Adrenal gland (tissue), 5 donors: ENCODE measurements around the gene TRPM4.

Source experiments
- POLR2A ChIP-seq, 2 donors: fragments of 450-650 bp; IDR thresholded peaks; one replicate each; pipeline ENCODE4 v1.6.1; 2017; ENCODE audit warnings: antibody characterized with exemption in 2 of 2, mild to moderate bottlenecking in 2 of 2, moderate library complexity in 1 of 2
- TF ChIP-seq, protein P1 (sequence below), 6 experiments: fragments of 450-650 bp in 4 of 6; fragments of 200-600 bp in 2 of 6; sonication (generic) in 1 of 6; IDR thresholded peaks; 1 replicate in 5 of 6; 2 replicates in 1 of 6; pipeline versions ENCODE4 v1.5.1 to v1.8.0; 2016 to 2021; ENCODE audit warnings: antibody characterized with exemption in 6 of 6, mild to moderate bottlenecking in 2 of 6, moderate library complexity in 1 of 6
- donor health status: DM: no; HTN: no; CAD: no.

DNA sequence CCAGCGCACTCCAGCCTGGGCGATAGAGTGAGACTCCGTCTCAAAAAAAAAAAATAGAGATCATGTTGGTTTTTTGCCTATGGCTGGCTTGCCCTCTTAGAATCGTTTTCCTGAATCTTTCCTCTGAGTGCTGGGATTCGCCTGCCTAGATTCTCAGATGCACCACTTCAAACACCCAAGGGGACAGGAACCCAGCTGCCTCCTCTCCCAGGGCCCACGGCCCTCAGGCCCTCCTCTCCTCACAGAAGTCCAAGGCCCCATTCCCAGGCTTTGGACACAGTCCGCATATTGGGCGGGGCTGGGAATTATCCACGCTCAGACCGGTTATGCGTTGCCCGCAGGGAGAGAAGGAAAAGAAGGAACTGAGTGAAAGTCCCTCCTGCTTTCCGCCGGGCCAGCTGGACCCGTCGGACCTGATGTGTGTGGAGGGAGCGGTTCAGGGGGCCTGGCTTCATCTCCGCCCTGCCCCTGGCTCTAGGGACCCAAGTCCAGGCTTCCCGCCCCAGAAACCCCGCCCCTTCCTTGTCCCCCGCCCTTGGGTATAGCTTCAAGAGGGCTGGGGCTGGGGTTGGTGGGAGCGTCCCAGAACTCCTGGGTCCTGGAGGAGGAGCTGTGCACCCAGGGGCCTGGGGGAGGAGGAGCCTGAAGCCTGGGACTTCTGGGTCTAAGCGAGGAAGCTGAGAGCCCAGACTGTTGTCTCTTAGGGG is 32.4 kb upstream of the TRPM4 start:
- TF ChIP-seq, protein P1, sequence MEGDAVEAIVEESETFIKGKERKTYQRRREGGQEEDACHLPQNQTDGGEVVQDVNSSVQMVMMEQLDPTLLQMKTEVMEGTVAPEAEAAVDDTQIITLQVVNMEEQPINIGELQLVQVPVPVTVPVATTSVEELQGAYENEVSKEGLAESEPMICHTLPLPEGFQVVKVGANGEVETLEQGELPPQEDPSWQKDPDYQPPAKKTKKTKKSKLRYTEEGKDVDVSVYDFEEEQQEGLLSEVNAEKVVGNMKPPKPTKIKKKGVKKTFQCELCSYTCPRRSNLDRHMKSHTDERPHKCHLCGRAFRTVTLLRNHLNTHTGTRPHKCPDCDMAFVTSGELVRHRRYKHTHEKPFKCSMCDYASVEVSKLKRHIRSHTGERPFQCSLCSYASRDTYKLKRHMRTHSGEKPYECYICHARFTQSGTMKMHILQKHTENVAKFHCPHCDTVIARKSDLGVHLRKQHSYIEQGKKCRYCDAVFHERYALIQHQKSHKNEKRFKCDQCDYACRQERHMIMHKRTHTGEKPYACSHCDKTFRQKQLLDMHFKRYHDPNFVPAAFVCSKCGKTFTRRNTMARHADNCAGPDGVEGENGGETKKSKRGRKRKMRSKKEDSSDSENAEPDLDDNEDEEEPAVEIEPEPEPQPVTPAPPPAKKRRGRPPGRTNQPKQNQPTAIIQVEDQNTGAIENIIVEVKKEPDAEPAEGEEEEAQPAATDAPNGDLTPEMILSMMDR (IDR thresholded peaks at IDR 0.05), result no peak
- no peak for TF ChIP-seq POLR2A (IDR thresholded peaks at IDR 0.05)
